ENCODE data around the gene RNF215. TPM values are rescaled to one million over a fixed set of nuclear protein-coding genes. Genes with fewer than 3 reads are reported as not detected.
A peak's percentile ranks its signal among the peaks of the same experiment; 100 is the strongest.
"Not testable (repeated sequence)": the region's sequence is repeated elsewhere in the genome, so short reads cannot be mapped to it uniquely, and the experiment has no call there.

Gene RNF215
- total RNA-seq, 1 donor from 2014 or later = 25.7 TPM

GRCh38 chr22:30357650-30358215 lies 29.5 kb downstream of the RNF215 start:
- DNase-seq = no peak

GRCh38 chr22:30357236-30357570 lies 30.0 kb downstream of the RNF215 start:
- DNase-seq = no peak

GRCh38 chr22:30356449-30357235 lies 30.6 kb downstream of the RNF215 start, which contains the start of the genes CCDC157 and SF3A1:
Gene CCDC157 (plus strand): TSS chr22:30357007. CDS start chr22:30366001, 8,994 bp downstream.
Gene SF3A1 (minus strand): TSS chr22:30356894. CDS start chr22:30356792, 102 bp downstream.
- peak; percentile 88 for DNase-seq

- DNase-seq = no peak
These were observed 32.6 kb downstream of the RNF215 start for GRCh38 chr22:30354644-30355043.

- DNase-seq = no peak
These were observed 36.0 kb downstream of the RNF215 start for GRCh38 chr22:30351226-30351625.

- DNase-seq = no peak
These were observed 38.4 kb downstream of the RNF215 start for GRCh38 chr22:30348809-30349208.

GRCh38 chr22:30348404-30348803 lies 38.8 kb downstream of the RNF215 start:
- DNase-seq = no peak

- no peak for DNase-seq
These were observed 39.8 kb downstream of the RNF215 start for GRCh38 chr22:30347255-30347892.

GRCh38 chr22:30344447-30345200 lies 42.6 kb downstream of the RNF215 start:
- DNase-seq = no peak

- peak; percentile 52 for DNase-seq
These were observed 46.1 kb downstream of the RNF215 start for GRCh38 chr22:30340911-30341685.

- no peak for DNase-seq
These were observed 48.4 kb downstream of the RNF215 start for GRCh38 chr22:30338802-30339201.

GRCh38 chr22:30338341-30338740 lies 48.9 kb downstream of the RNF215 start:
- DNase-seq = not testable (repeated sequence)

- DNase-seq = no peak
These were observed 49.8 kb downstream of the RNF215 start for GRCh38 chr22:30337461-30337778.

GRCh38 chr22:30336752-30337460 lies 50.3 kb downstream of the RNF215 start:
- DNase-seq = no peak

- no peak for DNase-seq
These were observed 52.0 kb downstream of the RNF215 start for GRCh38 chr22:30335236-30335635.

GRCh38 chr22:30334646-30335045 lies 52.6 kb downstream of the RNF215 start:
- DNase-seq = no peak

- DNase-seq = no peak
These were observed 53.5 kb downstream of the RNF215 start for GRCh38 chr22:30333707-30334087.

GRCh38 chr22:30332994-30333706 lies 54.1 kb downstream of the RNF215 start:
- no peak for DNase-seq

GRCh38 chr22:30332551-30332950 lies 54.7 kb downstream of the RNF215 start:
- no peak for DNase-seq
